Activated naive CD4-positive, alpha-beta T cell treated with anti-CD3 and anti-CD28 coated beads for 36 hours (primary cell): Measurements from ENCODE around the gene KHDRBS1. TPM values are rescaled to one million over a fixed set of nuclear protein-coding genes. Genes with fewer than 3 reads are reported as not detected.
"Not testable (repeated sequence)": the region's sequence is repeated elsewhere in the genome, so short reads cannot be mapped to it uniquely, and the experiment has no call there.

ENCODE experiments used
- CTCF ChIA-PET: fragments of 350-600 bp; sonication (Branson Sonifier 250); formaldehyde crosslinking; loops from one replicate; lab custom pipeline; 2021; ENCODE audit warnings: antibody characterized with exemption; lab: Charles Lee
- DNase-seq: peaks from one replicate; pipeline ENCODE4 v3.0.0-alpha.2; 2020
- H3K27ac Mint-ChIP-seq: one replicate; pipeline ENCODE4 v1.8.0; 2021; ENCODE audit warnings: mild to moderate bottlenecking, mixed read lengths
- H3K27me3 Mint-ChIP-seq: one replicate; pipeline ENCODE4 v1.8.0; 2021; ENCODE audit warnings: low read depth, mixed read lengths
- H3K36me3 Mint-ChIP-seq: one replicate; pipeline ENCODE4 v1.8.0; 2021; ENCODE audit warnings: low read depth, mixed read lengths
- H3K4me1 Mint-ChIP-seq: one replicate; pipeline ENCODE4 v1.8.0; 2021; ENCODE audit warnings: low read depth, mixed read lengths
- H3K4me3 Mint-ChIP-seq: one replicate; pipeline ENCODE4 v1.8.0; 2021; ENCODE audit warnings: mild to moderate bottlenecking, moderate library complexity, mixed read lengths
- H3K9me3 Mint-ChIP-seq: one replicate; pipeline ENCODE4 v1.8.0; 2021; ENCODE audit warnings: mixed read lengths
- intact Hi-C: fragments of 100-400 bp; cut with micrococcal nuclease; formaldehyde crosslinking; loops from one replicate; pipeline ENCODE4 v1.15.1; 2023
- total RNA-seq, 2 experiments: library from RNA; stranded (reverse); gene quantifications; one replicate each; pipeline ENCODE4 v1.2.3, GENCODE V29; 2021

Gene KHDRBS1
- total RNA-seq, 2 experiments from 2014 or later, result 189 to 198 TPM

DNA sequence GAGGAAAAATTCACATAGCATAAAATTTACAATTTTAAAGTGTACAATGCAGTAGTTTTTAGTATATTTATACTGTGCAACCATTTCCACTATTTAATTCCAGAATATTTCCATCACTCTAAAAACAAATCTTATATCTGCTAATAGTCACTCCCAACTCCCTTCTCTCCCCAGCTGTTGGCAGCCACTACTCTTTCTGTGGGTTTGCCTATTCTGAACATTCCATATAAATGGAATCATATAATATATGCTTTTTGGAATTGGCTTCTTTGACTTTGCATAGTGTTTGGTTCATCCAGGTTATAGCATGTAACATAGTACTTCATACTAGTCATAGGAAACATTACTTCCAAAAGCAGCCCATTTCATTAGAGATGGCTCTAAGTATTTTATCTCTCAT, 34.0 kb downstream of the KHDRBS1 start:
- Mint-ChIP-seq H3K9me3 (no peaks in the 10 kb centered on the region), H3K36me3 (peaks cover 29% of the 10 kb centered on the region), H3K4me1 (peaks cover 8% of the 10 kb centered on the region), H3K4me3 (no peak overlapping the region), H3K27me3 (no peaks in the 10 kb centered on the region), H3K27ac (peak overlapping the region; percentile 24)
- no peak for DNase-seq
- CTCF ChIA-PET, result interaction anchor here (1.4 kb wide), 1 partner anchor 15 kb away, joined by 4 read pairs; no protein-coding TSS in a partner anchor
- intact Hi-C loops, result no loop called here

DNA sequence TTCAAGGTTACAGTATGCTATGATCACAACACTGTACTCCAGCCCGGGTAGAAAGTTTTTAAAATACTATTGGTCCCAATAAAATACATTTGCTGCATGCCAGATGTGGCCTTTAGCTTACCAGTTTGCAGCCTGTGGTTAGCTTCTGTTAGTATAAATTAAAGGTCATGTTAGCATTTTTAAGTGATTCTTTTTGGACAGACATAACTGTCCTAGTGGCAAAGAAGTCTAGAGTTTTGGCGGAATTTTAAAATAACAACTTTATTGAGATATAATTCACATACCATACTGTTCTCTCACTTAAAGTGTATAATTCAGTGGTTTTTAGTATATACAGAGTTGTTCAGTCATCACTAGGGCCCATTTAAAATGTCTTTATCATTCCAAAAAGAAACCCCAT, 34.8 kb downstream of the KHDRBS1 start:
- CTCF ChIA-PET, result interaction anchor here (1.4 kb wide), 1 partner anchor 15 kb away, joined by 4 read pairs; no protein-coding TSS in a partner anchor
- no peak overlapping the region for H3K4me3 Mint-ChIP-seq
- no peaks in the 10 kb centered on the region for H3K27me3 Mint-ChIP-seq
- peaks cover 8% of the 10 kb centered on the region for H3K4me1 Mint-ChIP-seq
- intact Hi-C loops, result no loop called here
- no peaks in the 10 kb centered on the region for H3K9me3 Mint-ChIP-seq
- H3K27ac Mint-ChIP-seq, result no peak overlapping the region
- no peak for DNase-seq
- peaks cover 25% of the 10 kb centered on the region for H3K36me3 Mint-ChIP-seq

DNA sequence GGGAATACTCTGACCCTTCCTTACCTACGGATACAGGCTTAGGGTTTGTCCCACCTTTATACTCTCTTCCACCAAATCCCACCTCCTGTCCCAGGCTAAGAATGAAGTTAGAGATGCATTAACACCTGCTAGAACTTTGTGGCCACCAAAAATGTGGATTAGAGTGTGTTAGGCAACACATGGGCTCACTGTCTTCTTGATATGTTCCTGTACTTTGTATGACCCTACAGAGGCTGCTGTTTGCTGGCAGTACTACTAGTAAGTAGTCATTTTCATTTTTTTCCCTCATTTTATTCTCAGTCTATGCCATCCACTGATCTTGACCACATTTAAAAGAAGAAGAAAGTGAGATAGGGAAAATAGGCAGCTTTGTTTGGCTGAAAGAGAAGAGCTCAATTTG, 38.0 kb downstream of the KHDRBS1 start:
- intact Hi-C loops, result no loop called here
- no peak for DNase-seq
- Mint-ChIP-seq H3K27me3 (no peaks in the 10 kb centered on the region), H3K36me3 (peaks cover 20% of the 10 kb centered on the region), H3K27ac (peak overlapping the region; percentile 10), H3K9me3 (no peaks in the 10 kb centered on the region), H3K4me1 (peaks cover 9% of the 10 kb centered on the region), H3K4me3 (no peak overlapping the region)
- CTCF ChIA-PET, result interaction anchor here (1.0 kb wide), 1 partner anchor 57 kb away, joined by 3 read pairs; the partner anchor contains the start of gene KPNA6

DNA sequence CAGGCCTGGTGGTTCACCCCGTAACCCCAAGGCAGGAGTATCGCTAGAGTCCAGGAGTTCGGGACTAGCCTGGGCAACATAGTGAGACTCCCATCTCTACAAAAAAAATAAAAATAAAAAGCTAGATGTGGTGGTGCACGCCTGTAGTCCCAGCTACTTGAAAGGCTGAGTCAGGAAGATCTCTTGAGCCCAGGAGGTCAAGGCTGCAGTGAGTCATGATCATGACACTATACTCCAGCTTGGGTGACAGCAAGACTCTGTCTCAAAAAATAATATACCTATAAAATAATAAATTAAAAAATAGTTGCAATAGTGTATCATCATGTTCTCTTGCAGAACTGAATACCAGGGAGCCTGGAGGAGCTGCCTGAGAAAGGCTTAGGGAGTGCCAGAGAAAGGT, 39.2 kb downstream of the KHDRBS1 start:
- H3K4me3 Mint-ChIP-seq, result no peak overlapping the region

DNA sequence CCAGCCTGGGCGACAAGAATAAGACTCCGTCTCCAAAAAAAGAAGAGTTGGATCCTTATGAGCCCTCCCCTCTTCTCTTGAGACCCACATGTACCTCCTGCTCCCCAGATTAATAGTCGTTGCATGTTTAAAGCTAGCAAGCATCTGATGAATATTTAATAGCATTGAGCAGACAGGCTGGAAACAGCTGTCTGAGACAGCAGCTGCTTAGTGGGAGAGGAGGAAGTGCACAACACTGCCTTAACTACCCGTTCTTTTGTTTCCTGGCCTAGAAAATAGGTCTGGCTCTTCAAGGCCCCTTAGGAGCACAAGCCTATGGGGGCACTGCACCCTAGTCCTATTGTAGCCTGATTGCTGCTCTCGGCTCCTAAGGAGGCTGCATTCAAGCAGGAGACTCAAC, 41.7 kb downstream of the KHDRBS1 start:
- CTCF ChIA-PET, result interaction anchor here (1.1 to 2.4 kb wide), 3 partner anchors 7 to 52 kb away, joined by 3 to 13 read pairs (median 5); no protein-coding TSS in a partner anchor
- DNase-seq, result no peak
- peaks cover 1% of the 10 kb centered on the region for H3K4me1 Mint-ChIP-seq
- no peaks in the 10 kb centered on the region for H3K27me3 Mint-ChIP-seq
- no peak overlapping the region for H3K27ac Mint-ChIP-seq
- H3K4me3 Mint-ChIP-seq, result no peak overlapping the region
- peaks cover 23% of the 10 kb centered on the region for H3K36me3 Mint-ChIP-seq
- intact Hi-C loops, result no loop called here
- H3K9me3 Mint-ChIP-seq, result no peaks in the 10 kb centered on the region

More for the DNA sequence above, 39.2 kb downstream of the KHDRBS1 start:
- Mint-ChIP-seq H3K36me3 (peaks cover 21% of the 10 kb centered on the region), H3K27me3 (no peaks in the 10 kb centered on the region), H3K27ac (no peak overlapping the region), H3K9me3 (no peaks in the 10 kb centered on the region), H3K4me1 (peaks cover 9% of the 10 kb centered on the region)
- no peak for DNase-seq
- intact Hi-C loops, result no loop called here
- CTCF ChIA-PET, result interaction anchor here (2.4 kb wide), 1 partner anchor 10 kb away, joined by 13 read pairs; no protein-coding TSS in a partner anchor

DNA sequence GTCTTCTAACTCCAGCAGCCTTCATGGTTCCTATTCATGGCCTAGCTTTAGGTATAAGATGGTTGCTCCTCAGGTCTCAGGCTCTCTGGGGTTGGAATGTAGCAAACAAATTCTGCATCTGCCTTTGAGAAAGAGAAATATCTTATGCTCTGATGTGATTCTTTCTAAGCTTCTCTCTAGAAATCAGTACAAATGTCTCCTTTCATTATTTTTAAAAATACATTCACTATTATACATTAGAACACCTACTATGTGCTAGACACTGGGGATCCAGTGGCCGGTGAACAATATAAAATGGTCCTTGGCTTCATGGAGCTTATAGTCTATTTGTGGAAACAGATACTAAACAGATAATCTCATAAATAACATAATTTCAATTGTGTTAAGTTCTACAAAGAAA, 42.9 kb downstream of the KHDRBS1 start:
- peaks cover 1% of the 10 kb centered on the region for H3K4me1 Mint-ChIP-seq

DNA sequence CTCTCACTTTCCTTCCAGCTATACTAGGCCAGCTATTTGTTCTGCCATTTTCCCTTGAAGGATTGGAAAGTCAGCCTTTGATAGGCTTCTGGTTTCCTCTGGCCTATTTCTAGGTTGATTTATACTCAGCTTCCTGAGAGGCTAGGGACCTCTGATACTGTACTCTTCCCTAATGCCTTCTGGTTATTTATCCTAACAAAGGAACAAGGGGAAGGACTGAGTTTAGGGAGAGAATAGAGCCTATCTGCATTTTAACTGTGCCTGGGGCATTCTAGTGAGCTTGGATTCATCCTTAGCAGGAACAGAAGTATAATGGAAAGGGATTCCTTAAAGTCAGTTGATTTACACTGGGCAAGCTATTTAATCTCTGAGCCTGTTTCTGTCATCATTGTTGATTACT, 47.2 kb downstream of the KHDRBS1 start:
- DNase-seq, result no peak
- peaks cover 15% of the 10 kb centered on the region for H3K36me3 Mint-ChIP-seq
- CTCF ChIA-PET, result interaction anchor here (0.8 to 1.1 kb wide), 3 partner anchors 11 to 47 kb away, joined by 3 read pairs; no protein-coding TSS in a partner anchor
- peaks cover 2% of the 10 kb centered on the region for H3K4me1 Mint-ChIP-seq
- no peaks in the 10 kb centered on the region for H3K27me3 Mint-ChIP-seq
- peak overlapping the region; percentile 30 for H3K27ac Mint-ChIP-seq
- H3K4me3 Mint-ChIP-seq, result no peak overlapping the region
- intact Hi-C loops, result loop anchor here (5.0 kb wide), 1 partner anchor 244 kb away; the partner anchor contains the start of gene SPOCD1
- H3K9me3 Mint-ChIP-seq, result no peaks in the 10 kb centered on the region

More for the DNA sequence above, 42.9 kb downstream of the KHDRBS1 start:
- Mint-ChIP-seq H3K9me3 (no peaks in the 10 kb centered on the region), H3K27ac (no peak overlapping the region), H3K4me3 (no peak overlapping the region), H3K27me3 (no peaks in the 10 kb centered on the region), H3K36me3 (peaks cover 23% of the 10 kb centered on the region)
- CTCF ChIA-PET, result interaction anchor here (1.3 kb wide), 1 partner anchor 53 kb away, joined by 3 read pairs; no protein-coding TSS in a partner anchor
- intact Hi-C loops, result no loop called here
- DNase-seq, result no peak

DNA sequence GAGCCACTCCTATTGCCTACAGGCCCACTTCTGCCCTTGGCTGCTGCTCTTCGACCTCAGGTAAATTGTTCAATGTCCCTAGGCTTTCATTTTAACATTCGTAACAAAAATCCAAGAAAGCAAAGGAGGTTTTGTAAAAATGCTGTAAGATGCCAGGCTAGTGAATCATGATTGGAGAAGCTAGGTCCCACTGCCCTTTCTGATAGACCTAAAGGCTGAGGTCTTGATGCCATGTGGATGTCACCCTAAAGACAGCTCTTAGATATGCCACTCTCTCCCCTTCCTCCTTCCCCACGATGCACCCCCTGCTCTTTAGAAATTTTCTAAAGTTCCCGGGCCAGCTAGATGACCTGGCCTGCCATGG, 49.2 kb downstream of the KHDRBS1 start:
- Mint-ChIP-seq H3K36me3 (peaks cover 11% of the 10 kb centered on the region), H3K4me1 (peaks cover 9% of the 10 kb centered on the region), H3K27me3 (no peaks in the 10 kb centered on the region), H3K9me3 (no peaks in the 10 kb centered on the region), H3K27ac (peak overlapping the region; percentile 61), H3K4me3 (no peak overlapping the region)
- intact Hi-C loops, result loop anchor here (5.0 kb wide), 1 partner anchor 246 kb away; the partner anchor contains the start of gene SPOCD1
- DNase-seq, result no peak
- CTCF ChIA-PET, result interaction anchor here (0.6 to 2.0 kb wide), 15 partner anchors 9 to 412 kb away, joined by 3 to 13 read pairs (median 3); partner anchors contain the start of gene TMEM39B

DNA sequence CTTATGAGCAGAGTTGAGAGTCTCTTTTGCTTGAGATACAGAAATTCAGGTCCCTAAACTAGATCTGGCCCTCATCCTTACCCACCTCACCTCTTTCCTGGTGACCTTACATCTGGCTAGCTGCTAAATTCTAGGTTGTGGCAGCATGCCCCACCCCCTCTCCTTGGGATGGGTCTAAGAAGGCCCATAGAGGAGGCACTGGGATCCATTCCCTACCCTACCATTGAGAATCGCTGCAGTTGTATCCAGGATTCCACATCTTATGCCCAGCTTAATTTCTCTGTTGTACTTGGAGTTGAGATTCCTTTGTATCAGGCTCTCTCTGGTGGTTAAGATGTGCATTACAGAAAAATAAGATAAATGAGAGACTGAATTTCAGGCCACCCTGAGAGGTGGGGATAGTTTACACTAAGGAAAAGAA, 49.6 kb downstream of the KHDRBS1 start:
- CTCF ChIA-PET, result interaction anchor here (0.6 to 2.0 kb wide), 14 partner anchors 9 to 412 kb away, joined by 3 to 13 read pairs (median 4); partner anchors contain the start of gene TMEM39B
- intact Hi-C loops, result loop anchor here (5.0 kb wide), 1 partner anchor 246 kb away; the partner anchor contains the start of gene SPOCD1
- DNase-seq, result no peak
- H3K27ac Mint-ChIP-seq, result peak overlapping the region; percentile 80
- H3K4me1 Mint-ChIP-seq, result peaks cover 9% of the 10 kb centered on the region
- no peaks in the 10 kb centered on the region for H3K9me3 Mint-ChIP-seq
- H3K4me3 Mint-ChIP-seq, result no peak overlapping the region
- H3K36me3 Mint-ChIP-seq, result peaks cover 9% of the 10 kb centered on the region
- H3K27me3 Mint-ChIP-seq, result no peaks in the 10 kb centered on the region

DNA sequence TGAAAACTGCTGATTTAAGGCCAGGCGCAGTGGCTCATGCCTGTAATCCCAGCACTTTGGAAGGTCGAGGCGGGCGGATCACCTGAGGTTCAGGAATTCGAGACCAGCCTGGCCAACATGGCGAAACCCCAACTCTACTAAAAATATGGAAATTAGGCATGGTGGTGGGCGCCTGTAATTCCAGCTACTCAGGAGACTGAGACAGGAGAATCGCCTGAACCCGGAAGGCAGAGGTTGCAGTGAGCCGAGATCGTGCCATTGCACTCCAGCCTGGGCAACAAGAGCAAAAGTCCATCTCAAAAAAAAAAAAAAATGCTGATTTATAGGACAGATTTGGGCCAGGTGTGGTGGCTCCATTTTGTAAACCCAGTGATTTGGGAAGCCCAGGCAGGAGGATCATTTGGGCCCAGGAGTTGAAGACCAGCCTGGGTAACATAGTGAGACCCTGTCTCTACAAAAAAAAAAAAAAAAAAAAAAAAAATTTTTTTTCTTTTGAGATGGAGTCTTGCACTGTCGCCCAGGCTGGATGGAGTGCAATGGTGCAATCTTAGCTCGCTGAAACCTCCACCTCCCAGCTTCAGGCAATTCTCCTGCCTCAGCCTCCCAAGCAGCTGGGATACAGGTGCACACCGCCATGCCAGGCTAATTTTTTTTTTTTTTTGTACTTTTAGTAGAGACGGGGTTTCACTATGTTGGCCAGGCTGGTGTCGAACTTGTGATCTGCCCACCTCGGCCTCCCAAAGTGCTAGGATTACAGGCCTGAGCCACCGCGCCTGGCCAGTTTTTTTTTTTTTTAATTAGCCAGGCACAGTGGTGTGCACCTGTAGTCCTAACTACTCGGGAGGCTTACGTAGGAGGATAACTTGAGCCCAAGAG, 52.2 kb downstream of the KHDRBS1 start:
- H3K36me3 Mint-ChIP-seq, H3K4me1 Mint-ChIP-seq, H3K4me3 Mint-ChIP-seq, DNase-seq, intact Hi-C loops, H3K9me3 Mint-ChIP-seq, H3K27me3 Mint-ChIP-seq: not testable (repeated sequence)
- CTCF ChIA-PET, result interaction anchor here (0.6 to 1.4 kb wide), 4 partner anchors 10 to 352 kb away, joined by 3 to 5 read pairs (median 3); no protein-coding TSS in a partner anchor
- peak overlapping the region; percentile 30 for H3K27ac Mint-ChIP-seq

DNA sequence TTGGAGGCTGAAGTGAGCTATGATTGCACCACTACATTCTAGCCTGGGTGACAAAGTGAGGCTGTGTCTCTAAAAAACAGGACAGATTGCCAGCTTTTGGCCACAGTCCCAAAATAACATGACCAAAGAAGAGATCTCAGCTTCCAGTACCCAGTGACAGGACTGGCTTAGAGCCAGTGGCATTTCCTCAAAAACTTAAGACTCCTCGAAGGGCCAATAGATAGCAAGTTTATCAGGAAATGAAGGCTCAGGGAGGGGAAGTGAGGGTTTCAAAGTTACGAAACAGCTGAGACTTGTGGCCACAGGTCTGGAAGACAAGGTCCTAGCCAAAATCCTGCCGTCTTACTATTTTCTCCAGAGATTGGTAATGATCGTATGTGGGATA, 52.8 kb downstream of the KHDRBS1 start:
- H3K27ac Mint-ChIP-seq, result peak overlapping the region; percentile 30
- DNase-seq, result peak; percentile 51
- H3K9me3 Mint-ChIP-seq, result no peaks in the 10 kb centered on the region
- H3K4me1 Mint-ChIP-seq, result peaks cover 9% of the 10 kb centered on the region
- H3K4me3 Mint-ChIP-seq, result no peak overlapping the region
- intact Hi-C loops, result no loop called here
- no peaks in the 10 kb centered on the region for H3K27me3 Mint-ChIP-seq
- H3K36me3 Mint-ChIP-seq, result peaks cover 2% of the 10 kb centered on the region
- CTCF ChIA-PET, result interaction anchor here (0.6 kb wide), 1 partner anchor 182 kb away, joined by 3 read pairs; no protein-coding TSS in a partner anchor

DNA sequence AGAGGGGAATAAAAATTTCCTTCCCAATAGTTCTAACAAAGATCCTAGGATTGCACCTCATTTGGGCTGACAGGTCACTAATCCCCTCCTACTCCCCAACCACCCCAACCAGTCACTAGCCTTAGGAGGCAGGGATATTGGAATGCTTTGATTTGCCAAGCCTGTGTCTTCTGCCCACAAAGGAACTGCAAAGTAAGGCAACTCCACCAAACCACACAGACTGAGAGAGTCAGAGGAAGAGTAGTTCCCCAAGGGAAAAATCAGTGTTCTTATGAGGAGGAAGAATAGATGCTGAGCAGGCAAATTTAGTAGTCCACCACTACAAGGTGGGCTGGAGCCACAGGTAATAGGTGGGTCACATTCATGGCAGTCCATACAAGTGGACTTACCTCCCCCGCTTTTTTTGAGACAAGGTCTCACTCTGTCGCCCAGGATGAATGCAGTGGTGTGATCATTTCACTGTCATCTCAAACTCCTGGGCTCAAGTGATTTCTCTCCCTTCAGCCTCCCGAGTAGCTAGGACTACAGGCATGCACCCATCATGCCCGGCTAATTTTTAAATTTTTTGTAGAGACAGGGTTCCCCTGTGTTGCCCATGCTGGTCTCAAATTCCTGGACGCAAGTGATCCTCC, 55.4 kb downstream of the KHDRBS1 start:
- CTCF ChIA-PET, result interaction anchor here (0.7 kb wide), 1 partner anchor 211 kb away, joined by 4 read pairs; no protein-coding TSS in a partner anchor
- Mint-ChIP-seq H3K36me3 (no peaks in the 10 kb centered on the region), H3K4me1 (peaks cover 27% of the 10 kb centered on the region), H3K4me3 (no peak overlapping the region), H3K27ac (no peak overlapping the region), H3K9me3 (no peaks in the 10 kb centered on the region), H3K27me3 (no peaks in the 10 kb centered on the region)
- intact Hi-C loops, result no loop called here
- DNase-seq, result no peak
